Loucy (cell line): ENCODE results near the gene EIF3F.

Source experiments
- CTCF ChIP-seq: fragments of 200-600 bp; sonication (generic); conservative IDR thresholded peaks from 2 replicates; pipeline ENCODE4 v1.5.1; 2014; ENCODE audit warnings: mild to moderate bottlenecking, antibody characterized with exemption, low read length
- EZH2phosphoT487 ChIP-seq: fragments of 200-600 bp; IDR thresholded peaks from 2 replicates; pipeline ENCODE4 v1.6.1; 2018; ENCODE audit warnings: antibody characterized with exemption, mild to moderate bottlenecking, moderate library complexity, borderline replicate concordance

DNA sequence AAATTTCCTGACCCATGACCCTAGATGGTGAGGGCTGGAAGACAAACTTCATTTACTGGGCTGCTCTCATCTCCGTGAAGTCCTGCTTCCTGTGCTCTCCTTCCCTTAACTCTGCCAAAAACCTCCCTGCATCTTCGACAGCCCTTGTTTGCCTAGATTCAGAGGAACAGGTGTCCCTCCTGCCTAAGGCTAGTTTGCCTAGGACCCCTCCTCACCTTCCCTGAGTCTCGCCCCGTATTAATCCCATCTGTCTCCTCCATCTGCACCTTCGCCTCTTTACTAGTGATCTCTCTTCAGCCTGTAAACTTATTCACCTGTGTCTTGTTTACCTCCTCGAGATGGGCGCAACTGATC lies 33.1 kb downstream of the EIF3F start:
- no peak for TF ChIP-seq CTCF
- no peak for TF ChIP-seq EZH2phosphoT487
